ENCODE results near the gene PNLIPRP3.

Gene PNLIPRP3

DNA sequence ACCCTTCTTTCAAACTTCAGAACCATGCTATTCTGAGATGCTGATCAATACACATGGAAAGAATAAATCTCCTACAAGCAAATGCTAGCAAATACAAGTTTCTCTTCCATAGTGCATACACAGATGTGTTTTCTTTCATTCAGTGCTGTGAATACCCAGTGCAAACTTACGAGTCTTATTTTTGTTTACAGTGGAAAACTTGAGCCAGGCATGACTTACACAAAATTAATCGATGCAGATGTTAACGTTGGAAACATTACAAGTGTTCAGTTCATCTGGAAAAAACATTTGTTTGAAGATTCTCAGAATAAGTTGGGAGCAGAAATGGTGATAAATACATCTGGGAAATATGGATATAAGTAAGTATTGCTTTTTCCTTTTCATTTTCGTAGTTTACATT lies 48.8 kb downstream of the PNLIPRP3 start:
- no peak for TF ChIP-seq EZH2 (IDR thresholded peaks at IDR 0.05; ENCODE audit: borderline replicate concordance, low read length)
- TF ChIP-seq, protein P1, sequence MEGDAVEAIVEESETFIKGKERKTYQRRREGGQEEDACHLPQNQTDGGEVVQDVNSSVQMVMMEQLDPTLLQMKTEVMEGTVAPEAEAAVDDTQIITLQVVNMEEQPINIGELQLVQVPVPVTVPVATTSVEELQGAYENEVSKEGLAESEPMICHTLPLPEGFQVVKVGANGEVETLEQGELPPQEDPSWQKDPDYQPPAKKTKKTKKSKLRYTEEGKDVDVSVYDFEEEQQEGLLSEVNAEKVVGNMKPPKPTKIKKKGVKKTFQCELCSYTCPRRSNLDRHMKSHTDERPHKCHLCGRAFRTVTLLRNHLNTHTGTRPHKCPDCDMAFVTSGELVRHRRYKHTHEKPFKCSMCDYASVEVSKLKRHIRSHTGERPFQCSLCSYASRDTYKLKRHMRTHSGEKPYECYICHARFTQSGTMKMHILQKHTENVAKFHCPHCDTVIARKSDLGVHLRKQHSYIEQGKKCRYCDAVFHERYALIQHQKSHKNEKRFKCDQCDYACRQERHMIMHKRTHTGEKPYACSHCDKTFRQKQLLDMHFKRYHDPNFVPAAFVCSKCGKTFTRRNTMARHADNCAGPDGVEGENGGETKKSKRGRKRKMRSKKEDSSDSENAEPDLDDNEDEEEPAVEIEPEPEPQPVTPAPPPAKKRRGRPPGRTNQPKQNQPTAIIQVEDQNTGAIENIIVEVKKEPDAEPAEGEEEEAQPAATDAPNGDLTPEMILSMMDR (IDR thresholded peaks at IDR 0.05; ENCODE audit: low read length): no peak
- Histone ChIP-seq H3K36me3 (ENCODE audit: insufficient read depth, low read length) (no peaks in the 10 kb centered on the region), H3K9me2 (ENCODE audit: low read depth, low read length) (no peaks in the 10 kb centered on the region), H3K9ac (ENCODE audit: low read length) (no peak overlapping the region), H3K4me3 (ENCODE audit: low read depth, low read length, poor library complexity, severe bottlenecking) (no peak overlapping the region), H3F3A (ENCODE audit: insufficient read depth, low read length) (no peaks in the 10 kb centered on the region), H4K20me1 (ENCODE audit: insufficient read depth, low read length) (no peaks in the 10 kb centered on the region), H3K79me2 (ENCODE audit: insufficient read depth, low read length) (no peaks in the 10 kb centered on the region), H3K27me3 (ENCODE audit: insufficient read depth, low read length) (no peaks in the 10 kb centered on the region), H3K4me1 (ENCODE audit: insufficient read depth, low read length, severe bottlenecking) (no peaks in the 10 kb centered on the region), H3K9me3 (ENCODE audit: low read length) (no peaks in the 10 kb centered on the region), H3K4me2 (ENCODE audit: low read length) (no peak overlapping the region), H3K27ac (ENCODE audit: low read depth, low read length, poor library complexity, severe bottlenecking) (no peak overlapping the region), H2AFZ (ENCODE audit: low read length) (no peak overlapping the region)

DNA sequence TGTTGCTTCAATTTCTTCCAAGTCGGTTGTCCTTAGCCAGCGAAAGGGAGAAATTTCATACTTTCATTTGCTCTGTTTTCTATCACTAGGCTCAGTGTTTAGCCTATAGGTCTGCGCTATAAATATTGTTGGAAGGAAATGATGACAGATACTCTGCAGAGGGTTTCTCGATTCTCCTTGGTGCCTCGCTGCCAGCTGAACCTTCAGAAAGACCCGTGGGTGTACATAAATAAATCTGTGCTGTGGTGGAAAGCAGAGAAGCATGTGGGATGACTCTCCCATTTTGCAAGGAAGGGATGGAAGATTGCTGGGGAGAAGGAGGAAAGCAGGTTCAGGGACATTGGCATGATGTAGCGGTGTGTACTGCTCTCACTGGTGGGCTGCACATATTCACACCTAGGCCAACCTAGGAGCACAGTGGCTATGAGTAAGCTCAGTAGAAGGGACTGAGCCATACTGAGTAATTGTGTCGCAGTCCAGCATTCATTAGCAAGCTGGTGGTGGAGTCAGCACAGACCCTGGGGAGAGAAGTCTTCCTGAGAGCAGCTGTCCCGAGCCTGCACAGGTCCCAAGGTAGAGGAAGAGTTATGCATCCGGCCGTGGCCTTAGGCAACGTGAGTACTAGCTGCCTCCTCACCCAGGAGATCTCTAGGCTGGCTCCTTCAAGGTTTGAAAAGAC lies 50.5 kb downstream of the PNLIPRP3 start:
- Histone ChIP-seq H3K9ac (ENCODE audit: low read length) (no peak overlapping the region), H3K27ac (ENCODE audit: low read depth, low read length, poor library complexity, severe bottlenecking) (no peak overlapping the region), H3K4me1 (ENCODE audit: insufficient read depth, low read length, severe bottlenecking) (no peaks in the 10 kb centered on the region), H3K9me2 (ENCODE audit: low read depth, low read length) (no peaks in the 10 kb centered on the region), H3K27me3 (ENCODE audit: insufficient read depth, low read length) (no peaks in the 10 kb centered on the region), H3K36me3 (ENCODE audit: insufficient read depth, low read length) (no peaks in the 10 kb centered on the region), H3K9me3 (ENCODE audit: low read length) (no peaks in the 10 kb centered on the region), H3K4me3 (ENCODE audit: low read depth, low read length, poor library complexity, severe bottlenecking) (no peak overlapping the region), H2AFZ (ENCODE audit: low read length) (no peak overlapping the region), H3K4me2 (ENCODE audit: low read length) (no peak overlapping the region), H4K20me1 (ENCODE audit: insufficient read depth, low read length) (no peaks in the 10 kb centered on the region), H3K79me2 (ENCODE audit: insufficient read depth, low read length) (no peaks in the 10 kb centered on the region), H3F3A (ENCODE audit: insufficient read depth, low read length) (no peaks in the 10 kb centered on the region)
- TF ChIP-seq, protein P1 (IDR thresholded peaks at IDR 0.05; ENCODE audit: low read length): no peak

DNA sequence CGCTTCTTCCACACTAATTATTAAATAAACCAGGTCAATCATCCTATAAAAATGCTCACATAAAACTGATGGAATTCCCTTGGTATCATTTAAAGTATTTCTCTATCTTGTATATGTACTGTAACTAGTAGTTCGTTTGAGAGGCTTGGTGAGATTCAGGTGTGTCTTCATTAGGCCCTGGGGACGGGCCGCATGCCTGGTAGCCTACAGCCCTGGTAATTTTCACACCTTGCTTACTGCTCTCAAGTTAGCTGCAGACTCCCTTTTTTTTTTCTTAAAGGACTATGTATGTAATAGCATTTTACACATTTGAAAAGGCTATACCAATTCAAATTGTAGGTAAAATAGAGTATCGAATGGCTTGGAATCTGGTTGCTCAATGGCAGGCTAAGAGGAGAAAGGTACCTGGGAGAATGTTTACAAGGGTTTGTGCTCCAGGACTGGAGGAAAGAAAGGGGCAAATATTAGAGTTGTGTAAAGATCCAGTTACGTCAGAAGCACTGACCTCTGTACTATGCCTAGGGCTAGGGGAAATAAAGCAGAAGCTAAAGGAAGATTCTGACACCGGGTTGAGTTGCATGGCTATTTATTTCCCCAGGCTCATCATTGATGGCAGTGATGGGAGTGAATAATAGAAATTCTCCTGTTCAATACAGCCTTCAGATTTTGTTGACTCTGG lies 59.3 kb downstream of the PNLIPRP3 start:
- H4K20me1 ChIP-seq (ENCODE audit: insufficient read depth, low read length): no peaks in the 10 kb centered on the region

More for the DNA sequence above, 59.3 kb downstream of the PNLIPRP3 start:
- Histone ChIP-seq H3K36me3 (ENCODE audit: insufficient read depth, low read length) (no peaks in the 10 kb centered on the region), H3F3A (ENCODE audit: insufficient read depth, low read length) (no peaks in the 10 kb centered on the region), H3K4me2 (ENCODE audit: low read length) (no peak overlapping the region), H3K9ac (ENCODE audit: low read length) (no peak overlapping the region), H3K9me2 (ENCODE audit: low read depth, low read length) (no peaks in the 10 kb centered on the region), H3K27me3 (ENCODE audit: insufficient read depth, low read length) (no peaks in the 10 kb centered on the region), H3K4me3 (ENCODE audit: low read depth, low read length, poor library complexity, severe bottlenecking) (no peak overlapping the region), H3K4me1 (ENCODE audit: insufficient read depth, low read length, severe bottlenecking) (no peaks in the 10 kb centered on the region), H3K27ac (ENCODE audit: low read depth, low read length, poor library complexity, severe bottlenecking) (no peak overlapping the region), H3K9me3 (ENCODE audit: low read length) (no peaks in the 10 kb centered on the region), H3K79me2 (ENCODE audit: insufficient read depth, low read length) (no peaks in the 10 kb centered on the region), H2AFZ (ENCODE audit: low read length) (no peak overlapping the region)
- TF ChIP-seq, protein P1 (IDR thresholded peaks at IDR 0.05; ENCODE audit: low read length): no peak
- TF ChIP-seq EZH2 (IDR thresholded peaks at IDR 0.05; ENCODE audit: borderline replicate concordance, low read length): no peak
